GM12873 (cell line): ENCODE measurements around the gene NIF3L1.

Source experiments
- CTCF ChIP-seq: IDR thresholded peaks from 2 replicates; pipeline ENCODE4 v1.5.1; 2012; ENCODE audit warnings: low read depth, mild to moderate bottlenecking, moderate library complexity, low read length, control low read depth; ENCODE audit not compliant: insufficient read depth; ENCODE audit errors: missing control alignments

NIF3L1 gene

GRCh38 chr2:200850512-200851256, 38.5 kb upstream of the NIF3L1 start:
- TF ChIP-seq CTCF, result no peak

GRCh38 chr2:200851398-200852248, 37.5 kb upstream of the NIF3L1 start:
- TF ChIP-seq CTCF, result no peak

GRCh38 chr2:200852605-200853004, 36.6 kb upstream of the NIF3L1 start:
- TF ChIP-seq CTCF, result no peak

GRCh38 chr2:200856806-200857205, 32.4 kb upstream of the NIF3L1 start:
- TF ChIP-seq CTCF, result no peak

GRCh38 chr2:200860092-200860795, 28.9 kb upstream of the NIF3L1 start:
- TF ChIP-seq CTCF, result no peak

- no peak for TF ChIP-seq CTCF
These were observed 27.5 kb upstream of the NIF3L1 start for GRCh38 chr2:200861617-200862155.
